PC-3 (cell line): ENCODE results near the gene TRPV2. TPM values are rescaled to one million over a fixed set of nuclear protein-coding genes. Genes with fewer than 3 reads are reported as not detected.

Source experiments
- ATAC-seq: fragments of 200-7000 bp; cut with Tn5 transposase; 2 replicates; pipeline ENCODE4 v1.9.1; 2020; ENCODE audit warnings: mild to moderate bottlenecking, moderate library complexity
- BruUV-seq: library from RNA; stranded (reverse); fragments of 400-500 nt; replicated peaks from 2 replicates; lab custom pipeline; 2021; lab: Mats Ljungman, UMichigan
- CTCF ChIA-PET: fragments of 300-600 bp; sonication (Branson Sonifier 250); formaldehyde crosslinking; loops from one replicate; lab custom pipeline; 2022; ENCODE audit warnings: antibody characterized with exemption; lab: Charles Lee
- POLR2A ChIA-PET: fragments of 300-600 bp; sonication (Branson Sonifier 250); formaldehyde crosslinking; loops from one replicate; lab custom pipeline; 2022; ENCODE audit warnings: antibody characterized with exemption; ENCODE audit not compliant: unreplicated experiment; lab: Charles Lee
- DNase-seq: peaks from one replicate; pipeline ENCODE4 v3.0.0-alpha.2; 2015
- H2AFZ ChIP-seq: fragments of 300-600 bp; sonication (generic); 2 replicates; pipeline ENCODE4 v1.6.0; 2016; ENCODE audit warnings: antibody characterized with exemption, low read length
- H3F3A ChIP-seq: fragments of 300-600 bp; sonication (generic); one replicate; pipeline ENCODE4 v1.6.0; 2017; ENCODE audit warnings: antibody characterized with exemption, low read length, control low read depth, mild to moderate bottlenecking; ENCODE audit not compliant: unreplicated experiment
- H3K27ac ChIP-seq: fragments of 300-600 bp; sonication (generic); 2 replicates; pipeline ENCODE4 v1.5.1; 2016; ENCODE audit warnings: mild to moderate bottlenecking, low read length
- H3K27me3 ChIP-seq: fragments of 300-600 bp; sonication (generic); 2 replicates; pipeline ENCODE4 v1.6.1; 2016; ENCODE audit warnings: low read length, mixed read lengths
- H3K36me3 ChIP-seq: fragments of 300-600 bp; sonication (generic); 2 replicates; pipeline ENCODE4 v1.6.1; 2016; ENCODE audit warnings: low read depth, mixed run types, low read length, mixed read lengths
- H3K4me1 ChIP-seq: fragments of 300-600 bp; sonication (generic); 2 replicates; pipeline ENCODE4 v1.5.1; 2016; ENCODE audit warnings: low read length; ENCODE audit not compliant: insufficient read depth
- H3K4me2 ChIP-seq: fragments of 300-600 bp; sonication (generic); 2 replicates; pipeline ENCODE4 v1.6.0; 2016; ENCODE audit warnings: low read length
- H3K4me3 ChIP-seq: fragments of 300-600 bp; sonication (generic); 2 replicates; pipeline ENCODE4 v1.5.1; 2016; ENCODE audit warnings: mild to moderate bottlenecking, low read length, mixed read lengths
- H3K79me2 ChIP-seq: fragments of 300-600 bp; sonication (generic); 2 replicates; pipeline ENCODE4 v1.6.1; 2017; ENCODE audit warnings: low read length, mixed read lengths
- H3K9ac ChIP-seq: fragments of 300-600 bp; sonication (generic); 2 replicates; pipeline ENCODE4 v1.6.0; 2016; ENCODE audit warnings: mild to moderate bottlenecking, low read length
- H3K9me2 ChIP-seq: fragments of 300-600 bp; sonication (generic); replicated peaks from 2 replicates; pipeline ENCODE4 v1.6.1; 2016; ENCODE audit warnings: mixed run types, low read length, mixed read lengths
- H3K9me3 ChIP-seq: fragments of 300-600 bp; sonication (generic); 2 replicates; pipeline ENCODE4 v1.6.1; 2016; ENCODE audit warnings: low read length, mixed read lengths
- H4K20me1 ChIP-seq: fragments of 300-600 bp; sonication (generic); 2 replicates; pipeline ENCODE4 v1.6.1; 2016; ENCODE audit warnings: low read length, mixed read lengths
- CTCF ChIP-seq: fragments of 300-600 bp; sonication (generic); conservative IDR thresholded peaks from 2 replicates; pipeline ENCODE4 v1.5.1; 2017; ENCODE audit warnings: antibody characterized with exemption, low read depth, mild to moderate bottlenecking, low read length
- EZH2 ChIP-seq: fragments of 300-600 bp; sonication (generic); IDR thresholded peaks from one replicate; pipeline ENCODE4 v1.6.1; 2017; ENCODE audit warnings: antibody characterized with exemption, mild to moderate bottlenecking, low read length; ENCODE audit not compliant: unreplicated experiment
- EZH2phosphoT487 ChIP-seq: fragments of 300-600 bp; sonication (generic); IDR thresholded peaks from 2 replicates; pipeline ENCODE4 v1.6.1; 2018; ENCODE audit warnings: mild to moderate bottlenecking, antibody characterized with exemption, low read length, borderline replicate concordance
- intact Hi-C: fragments of 100-400 bp; cut with micrococcal nuclease; formaldehyde crosslinking; loops from 2 replicates; pipeline ENCODE4 v1.9.0; 2023
- total RNA-seq: library from RNA; depleted of rRNA; stranded (reverse); fragments of >200 nt; gene quantifications from 2 replicates; pipeline ENCODE4 v1.2.3, GENCODE V29; 2014

The TRPV2 gene
- total RNA-seq, 1 experiment from 2014 or later, result 1.9 TPM

DNA sequence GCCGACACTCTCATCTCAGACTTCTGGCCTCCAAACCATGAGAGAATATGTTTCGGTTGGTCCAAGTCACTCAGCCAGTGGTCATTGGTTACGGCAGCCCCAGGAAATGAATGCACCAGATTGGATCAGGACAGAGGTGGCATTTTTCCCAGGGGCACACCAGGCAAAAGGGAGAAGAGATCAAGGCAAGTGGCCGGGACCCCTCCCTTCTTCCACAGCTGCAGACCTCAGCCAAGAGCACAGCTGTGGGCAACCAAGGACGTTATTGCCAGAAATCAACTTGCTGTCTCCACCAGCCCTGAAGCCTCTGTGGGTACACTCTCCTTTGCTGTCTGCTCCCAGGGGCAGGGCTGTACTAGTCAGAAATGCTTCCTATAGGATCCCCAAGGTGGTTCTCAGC, 55.9 kb downstream of the TRPV2 start:
- ChIA-PET CTCF (no interaction called here), POLR2A (no interaction called here)
- Histone ChIP-seq H3K9me2 (no peaks in the 10 kb centered on the region), H3K9me3 (no peaks in the 10 kb centered on the region), H3K27me3 (no peaks in the 10 kb centered on the region), H3F3A (no peaks in the 10 kb centered on the region), H3K79me2 (no peaks in the 10 kb centered on the region), H3K4me1 (no peaks in the 10 kb centered on the region), H3K4me3 (no peak overlapping the region), H3K36me3 (no peaks in the 10 kb centered on the region), H3K9ac (no peak overlapping the region), H2AFZ (no peak overlapping the region), H3K27ac (no peak overlapping the region), H4K20me1 (no peaks in the 10 kb centered on the region), H3K4me2 (no peak overlapping the region)
- ATAC-seq, result no peak
- DNase-seq, result no peak
- no TSS peak for BruUV-seq
- TF ChIP-seq EZH2 (no peak), EZH2phosphoT487 (no peak), CTCF (no peak)
- intact Hi-C loops, result no loop called here

- POLR2A ChIA-PET, result no interaction called here
- DNase-seq (no peak), ATAC-seq (no peak)
- CTCF ChIA-PET, result no interaction called here
- intact Hi-C loops, result no loop called here
- Histone ChIP-seq H3K9me3 (no peaks in the 10 kb centered on the region), H3K9me2 (no peaks in the 10 kb centered on the region), H3K79me2 (no peaks in the 10 kb centered on the region), H3K4me3 (no peak overlapping the region), H3K36me3 (no peaks in the 10 kb centered on the region), H4K20me1 (no peaks in the 10 kb centered on the region), H3K27me3 (no peaks in the 10 kb centered on the region), H3K9ac (no peak overlapping the region), H3K4me1 (peaks cover 7% of the 10 kb centered on the region), H3K4me2 (no peak overlapping the region), H2AFZ (no peak overlapping the region), H3F3A (no peaks in the 10 kb centered on the region), H3K27ac (no peak overlapping the region)
- TF ChIP-seq EZH2phosphoT487 (no peak), CTCF (no peak), EZH2 (no peak)
- no TSS peak for BruUV-seq
These were observed 57.2 kb downstream of the TRPV2 start for GRCh38 chr17:16472539-16472938.

- Histone ChIP-seq H3K79me2 (no peaks in the 10 kb centered on the region), H3K9ac (no peak overlapping the region), H3K4me1 (peaks cover 9% of the 10 kb centered on the region), H3K4me3 (no peak overlapping the region), H3K36me3 (no peaks in the 10 kb centered on the region), H3K9me2 (no peaks in the 10 kb centered on the region), H4K20me1 (no peaks in the 10 kb centered on the region), H3F3A (no peaks in the 10 kb centered on the region), H3K27me3 (no peaks in the 10 kb centered on the region), H3K9me3 (no peaks in the 10 kb centered on the region), H3K27ac (no peak overlapping the region), H3K4me2 (no peak overlapping the region), H2AFZ (no peak overlapping the region)
- DNase-seq (no peak), ATAC-seq (no peak)
- intact Hi-C loops, result no loop called here
- TF ChIP-seq EZH2 (no peak), CTCF (no peak), EZH2phosphoT487 (no peak)
- POLR2A ChIA-PET, result no interaction called here
- CTCF ChIA-PET, result no interaction called here
- BruUV-seq, result no TSS peak
These were observed 58.0 kb downstream of the TRPV2 start for GRCh38 chr17:16473044-16474011.
